NCI-H1694 (cell line): ENCODE results near the gene CTTNBP2.
A peak's percentile ranks its signal among the peaks of the same experiment; 100 is the strongest.
"Not testable (repeated sequence)": the region's sequence is repeated elsewhere in the genome, so short reads cannot be mapped to it uniquely, and the experiment has no call there.

Source experiments
- DNase-seq: peaks from one replicate; lab custom pipeline; 2025; lab: John Stamatoyannopoulos, UW

CTTNBP2 gene

DNA sequence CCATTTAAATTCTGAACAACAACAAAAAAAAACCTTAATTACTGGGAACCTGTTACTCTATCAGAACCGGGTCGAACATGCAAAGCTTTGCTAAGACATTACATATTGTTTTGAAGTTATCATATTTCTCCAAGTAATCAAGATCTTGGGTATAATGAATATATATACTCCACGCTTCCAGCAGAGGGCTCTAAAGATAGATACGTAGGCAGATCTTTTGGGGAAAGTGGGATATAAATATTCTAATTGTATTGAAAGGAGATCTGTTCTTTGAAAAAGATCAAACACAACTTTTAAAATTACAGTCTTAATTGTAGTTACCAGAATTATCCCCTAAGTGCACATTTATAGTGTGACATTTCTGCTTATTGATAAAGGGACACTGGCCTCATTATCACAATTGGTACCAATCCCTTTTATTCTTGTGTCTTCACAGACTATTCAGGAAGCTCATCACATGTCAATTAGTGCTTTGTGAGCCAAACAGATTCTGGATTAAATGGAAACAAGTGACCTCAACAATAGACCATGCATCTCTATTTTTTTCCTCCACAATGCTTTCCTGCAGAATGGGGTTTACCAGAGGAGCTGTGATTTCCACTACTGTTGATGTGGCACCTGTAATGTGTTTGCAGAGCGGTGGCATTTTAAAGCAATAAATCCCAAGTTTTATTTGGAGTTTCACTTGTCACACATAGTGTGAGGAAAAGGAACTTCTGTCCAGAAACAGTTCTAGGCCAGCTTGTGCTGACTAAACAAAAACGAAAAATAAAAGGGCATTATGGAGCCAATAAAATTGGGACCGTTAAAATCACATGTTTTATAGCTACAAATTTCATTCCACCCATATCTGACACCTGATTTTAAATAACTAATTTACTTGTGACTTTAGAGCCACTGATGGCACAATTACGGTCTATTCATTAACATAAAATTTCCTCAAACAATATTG is 122.4 kb downstream of the CTTNBP2 start:
- peak; percentile 37 for DNase-seq

DNA sequence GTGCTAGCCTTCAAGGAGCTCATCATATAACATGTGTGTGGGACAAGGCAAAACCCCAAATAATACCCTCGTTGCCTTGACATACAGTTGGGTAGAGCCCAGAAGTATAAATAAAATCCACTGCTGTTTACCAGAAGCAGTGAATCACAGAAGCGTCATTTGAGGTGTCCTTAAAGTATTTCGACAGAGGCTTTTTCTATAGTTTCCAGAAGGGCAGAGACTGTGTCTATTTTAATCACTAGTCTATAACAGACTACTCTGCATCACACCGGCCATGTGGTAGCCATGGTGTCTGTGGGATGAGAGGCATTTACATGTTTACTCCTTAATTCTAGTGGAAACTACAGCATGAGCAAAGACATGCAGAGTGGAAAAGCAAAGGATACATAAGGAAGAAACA is 131.3 kb downstream of the CTTNBP2 start:
- DNase-seq, result no peak

DNA sequence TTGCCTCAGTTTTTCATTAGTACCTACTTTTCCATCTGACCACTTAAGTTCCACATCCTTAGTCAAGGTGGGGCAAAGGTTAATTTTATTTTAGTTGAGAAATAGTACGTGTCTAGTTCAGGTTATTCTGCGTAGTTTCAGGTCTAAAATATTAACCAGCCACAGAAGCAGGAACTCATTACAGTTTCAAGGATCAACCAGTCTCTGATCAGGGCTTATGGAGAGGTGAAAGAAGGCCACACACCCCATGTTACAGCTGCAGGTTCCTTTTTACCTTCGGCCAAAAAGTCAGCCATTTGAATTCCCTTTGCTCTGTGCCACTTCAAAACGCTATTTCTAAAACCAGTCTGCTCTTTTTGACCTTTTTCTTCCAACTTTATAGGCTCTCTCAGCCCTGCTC is 134.2 kb downstream of the CTTNBP2 start:
- DNase-seq, result no peak

DNA sequence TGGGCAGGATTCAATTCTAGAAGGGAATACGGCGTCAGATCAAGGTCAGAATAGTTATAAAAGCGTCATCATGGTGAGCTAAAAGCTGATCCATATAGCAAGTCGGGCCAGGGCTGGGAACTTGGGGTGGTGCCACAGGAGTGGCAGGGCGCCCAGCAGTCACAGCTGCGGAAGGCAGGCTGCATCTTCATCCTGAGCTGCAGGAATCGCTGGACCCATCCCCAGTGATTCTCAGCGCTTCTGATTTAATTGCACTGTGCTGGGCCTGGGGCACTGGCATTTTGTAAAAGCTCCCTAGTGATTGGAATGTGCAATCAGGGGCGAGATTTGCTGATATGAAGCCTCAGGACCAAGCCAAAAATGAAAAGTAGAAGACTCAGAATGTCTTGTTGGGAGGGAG is 135.3 kb downstream of the CTTNBP2 start:
- DNase-seq, result no peak

DNA sequence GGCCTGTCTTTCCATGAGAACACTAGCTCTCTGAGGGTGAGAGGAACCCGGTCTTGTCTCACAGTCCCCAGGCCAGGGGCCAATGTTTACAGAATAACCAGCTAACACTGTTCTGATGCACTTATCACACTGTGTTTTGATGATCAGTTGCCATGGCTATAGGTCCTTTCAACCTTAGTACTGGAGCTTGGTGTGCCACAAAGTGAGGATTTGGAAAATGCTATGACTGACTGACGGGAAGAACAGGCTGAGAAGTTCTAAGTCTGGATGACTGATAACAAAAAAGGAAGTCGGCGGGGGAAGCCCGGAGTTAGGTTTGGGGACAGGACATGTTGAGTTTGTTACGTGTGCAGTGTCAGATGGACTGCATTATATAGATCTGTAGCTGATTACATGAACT is 141.8 kb downstream of the CTTNBP2 start:
- DNase-seq, result no peak

DNA sequence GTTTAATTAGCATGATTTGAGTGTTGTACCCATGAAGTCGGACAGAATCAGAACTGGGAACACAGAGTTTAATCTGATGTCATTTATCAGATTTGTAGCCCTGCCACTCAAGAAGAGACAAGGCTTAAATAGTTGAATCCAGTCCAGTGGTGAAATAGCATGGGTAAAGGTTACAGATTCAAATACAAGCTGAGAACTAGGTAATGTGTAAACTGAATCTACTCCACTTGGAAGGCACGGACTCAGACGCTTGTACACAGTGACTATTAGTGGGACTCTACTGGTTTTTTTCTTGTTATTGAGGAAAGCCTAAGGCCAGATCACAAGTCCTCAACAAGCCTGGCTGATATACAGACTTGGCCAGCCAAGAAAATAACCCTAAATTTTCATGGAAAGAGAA is 142.9 kb downstream of the CTTNBP2 start:
- no peak for DNase-seq

DNA sequence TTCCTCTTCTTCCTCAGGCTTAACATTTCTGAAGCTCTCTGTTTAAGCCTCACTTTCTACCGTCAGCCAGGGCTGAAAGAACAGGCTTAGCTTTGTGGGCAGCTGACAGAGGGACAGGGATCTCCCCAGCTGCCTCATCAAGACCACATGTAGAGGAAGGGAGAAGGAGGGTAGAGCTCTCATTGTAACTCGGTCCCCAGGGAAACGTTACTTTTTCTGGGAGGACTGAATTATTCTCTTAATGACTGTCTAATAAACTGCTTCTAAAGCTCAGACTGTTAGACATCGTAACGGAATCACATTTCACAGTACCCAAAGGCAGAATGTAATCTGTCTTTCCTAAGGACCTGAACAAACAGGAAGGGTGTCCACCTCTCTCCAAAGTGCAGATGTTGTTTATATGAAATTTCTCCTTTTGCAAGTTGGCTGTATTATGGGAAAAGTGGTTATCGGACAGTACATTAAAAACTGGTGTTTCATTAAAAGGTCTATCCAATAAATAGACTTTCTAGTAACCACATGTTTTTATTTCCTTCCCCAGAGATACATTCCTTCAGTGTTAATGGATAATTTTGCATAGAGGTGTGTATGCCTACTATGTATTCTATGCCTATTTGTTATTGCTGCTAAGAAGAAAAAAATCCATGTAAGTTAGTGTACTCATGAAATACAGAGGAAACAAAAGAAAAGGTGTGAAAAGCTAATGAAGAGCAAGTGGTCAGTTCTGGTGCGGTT is 144.2 kb downstream of the CTTNBP2 start:
- no peak for DNase-seq

DNA sequence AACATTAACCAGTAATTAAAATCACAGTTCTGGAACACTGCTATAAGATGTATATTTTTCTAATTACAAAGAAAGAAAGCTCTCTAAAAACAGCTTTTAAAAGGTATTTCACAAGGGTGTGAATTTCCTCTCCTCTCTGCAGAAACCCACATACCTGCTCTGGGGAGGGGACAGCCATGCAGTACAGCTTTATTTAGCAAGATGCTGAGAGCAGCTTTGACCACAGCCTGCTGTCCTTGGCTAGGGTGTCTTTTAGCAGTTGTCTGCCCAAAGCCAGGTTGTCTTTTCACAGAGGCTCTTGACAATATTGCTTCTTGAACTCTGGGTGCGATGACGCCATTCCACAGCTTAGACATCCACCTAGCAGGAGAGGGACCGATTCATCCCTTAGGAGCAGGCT is 148.3 kb downstream of the CTTNBP2 start:
- no peak for DNase-seq

DNA sequence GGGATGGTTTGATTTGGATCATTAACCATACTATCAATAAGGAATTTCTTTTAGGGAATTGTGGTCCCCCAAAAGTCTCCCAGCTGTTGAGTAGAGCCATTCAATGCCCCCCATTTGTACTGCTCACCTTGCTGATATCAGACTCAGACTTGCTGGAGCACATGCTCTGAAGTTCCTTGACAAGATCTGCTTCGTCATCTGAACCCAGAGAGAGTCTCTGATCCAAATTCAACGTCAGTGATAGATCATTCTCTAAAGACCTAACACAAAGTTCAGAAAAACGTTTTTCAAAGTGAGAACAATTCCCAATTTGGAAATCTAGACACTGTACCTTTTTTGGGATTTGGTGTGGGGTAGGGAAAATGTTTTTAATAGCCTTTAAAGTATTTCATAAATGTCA is 153.9 kb downstream of the CTTNBP2 start:
- DNase-seq, result no peak

DNA sequence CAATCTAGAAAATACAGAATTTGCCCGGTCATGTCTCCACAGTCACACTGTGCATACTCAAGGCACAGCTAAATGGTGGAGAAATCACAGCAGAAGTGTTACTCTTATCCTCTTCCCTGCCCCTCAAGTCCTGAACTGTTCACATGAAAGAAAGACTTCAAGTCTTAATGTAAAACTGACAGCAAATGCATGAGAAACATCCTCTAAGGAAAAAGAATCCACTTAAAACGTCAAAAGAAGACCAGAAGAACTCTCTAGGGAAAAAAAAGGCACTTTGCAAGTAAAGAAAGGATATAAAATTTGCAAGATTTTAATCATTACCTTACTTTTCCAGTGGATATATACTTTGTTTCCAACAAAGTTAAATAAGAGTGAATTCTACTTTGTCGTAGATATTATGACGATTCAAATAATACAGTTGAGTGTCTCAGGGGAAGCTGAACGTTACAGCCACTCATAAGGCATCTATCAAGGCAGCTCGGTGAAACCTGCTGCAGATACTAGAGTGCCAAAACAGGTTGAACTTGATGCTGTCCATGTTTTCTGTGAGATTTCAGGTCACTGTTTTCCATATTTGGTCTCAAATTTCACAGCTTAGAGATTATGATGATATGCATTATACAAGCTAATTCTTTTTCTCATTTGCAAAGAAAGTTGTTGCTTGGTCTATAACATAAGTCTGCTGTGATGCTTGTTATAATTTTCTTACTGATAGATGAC is 155.0 kb downstream of the CTTNBP2 start:
- no peak for DNase-seq

DNA sequence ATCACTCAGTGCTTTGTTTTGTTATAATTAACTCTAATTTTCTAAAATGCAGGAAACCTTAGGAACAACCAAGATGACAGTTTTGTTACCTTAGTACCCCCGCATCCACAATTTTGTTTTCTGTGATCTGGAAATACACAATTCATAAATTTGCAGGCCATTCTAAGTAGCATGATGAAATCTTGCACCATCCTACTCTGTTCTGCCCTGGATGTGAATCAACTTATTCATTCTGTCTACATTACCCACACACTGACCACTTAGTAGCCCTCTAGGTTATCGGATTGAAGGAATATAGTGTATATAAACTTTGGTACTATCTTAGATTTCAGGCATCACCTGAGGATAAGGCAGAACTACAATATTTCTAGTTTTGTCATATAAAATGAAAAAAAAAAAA is 155.9 kb downstream of the CTTNBP2 start:
- DNase-seq, result no peak

DNA sequence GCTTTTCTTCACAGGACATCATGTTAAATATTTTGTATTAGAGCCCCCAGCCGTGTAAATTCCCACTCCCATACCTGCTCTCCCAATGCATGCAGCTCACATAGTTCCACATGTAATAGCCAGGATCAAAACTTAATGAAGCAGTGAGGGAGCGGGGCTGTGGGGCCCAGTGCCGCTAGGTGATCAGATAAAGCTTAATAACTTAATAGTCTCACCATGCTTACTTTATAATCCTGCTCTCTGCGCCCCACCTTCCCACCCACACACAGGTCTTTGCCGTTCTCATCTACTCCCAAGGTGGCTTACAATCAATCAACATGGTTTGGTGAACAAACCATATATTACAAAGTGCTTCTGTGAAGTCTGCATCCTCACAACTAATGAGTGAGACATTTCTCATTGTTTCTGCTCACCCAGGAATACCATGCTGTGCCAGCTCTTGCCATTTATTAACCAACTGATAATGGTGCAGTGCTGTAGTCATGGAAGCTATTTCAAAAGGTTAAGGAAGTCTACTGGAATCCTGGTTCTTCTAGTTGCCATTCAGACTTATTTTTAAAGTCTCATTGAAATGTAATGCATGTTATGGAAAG is 156.4 kb downstream of the CTTNBP2 start:
- DNase-seq, result no peak

DNA sequence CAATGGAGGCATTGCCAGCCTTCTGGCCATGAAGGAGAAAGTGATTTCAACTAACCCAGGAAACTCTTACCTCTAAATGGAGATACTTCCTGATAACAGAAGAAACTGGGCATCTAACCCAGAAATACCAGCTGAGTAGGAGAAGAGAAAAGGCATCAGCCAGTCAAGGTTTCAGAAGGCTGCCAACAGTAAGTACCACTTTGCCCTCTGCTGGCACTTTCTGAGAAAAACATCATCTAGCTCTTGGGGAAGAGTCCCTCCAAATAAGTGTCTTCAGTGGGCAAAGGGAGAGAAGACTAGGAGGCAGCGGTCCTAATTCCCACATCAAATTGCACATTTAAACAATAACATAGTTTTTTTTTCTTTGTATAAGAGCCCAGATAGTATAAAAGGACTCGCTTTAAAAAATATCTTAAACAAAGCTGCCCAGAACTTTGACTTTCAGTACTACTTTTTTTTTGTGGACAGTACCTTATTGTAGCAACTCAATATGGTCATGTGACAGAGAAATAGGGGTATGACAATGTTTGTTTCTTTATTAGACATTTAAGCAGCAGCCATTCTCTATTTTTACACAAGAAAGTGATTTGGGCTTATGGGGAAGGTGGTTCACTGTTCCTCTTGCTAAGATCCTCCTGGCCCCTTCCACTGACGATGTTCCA is 157.3 kb downstream of the CTTNBP2 start:
- peak; percentile 64 for DNase-seq

DNA sequence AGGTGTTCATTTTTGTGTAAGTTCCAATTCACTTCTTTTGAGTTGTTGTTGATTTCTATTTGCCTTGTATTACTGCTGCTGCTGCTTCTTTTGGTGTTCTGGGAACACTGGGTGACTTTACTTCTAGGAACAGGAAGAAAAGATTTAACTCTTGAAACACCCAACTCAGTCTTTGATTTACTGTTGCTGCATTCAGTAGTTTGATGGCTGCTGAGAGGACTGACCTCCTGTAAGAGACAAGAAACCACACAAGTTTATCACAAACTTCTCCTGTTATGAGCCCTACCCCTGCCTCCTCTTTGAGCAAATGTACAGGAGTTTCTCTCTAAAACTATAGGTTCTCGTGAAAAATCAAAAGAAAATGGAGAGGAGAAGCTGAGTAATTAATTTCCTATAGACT is 161.7 kb downstream of the CTTNBP2 start:
- DNase-seq, result no peak

DNA sequence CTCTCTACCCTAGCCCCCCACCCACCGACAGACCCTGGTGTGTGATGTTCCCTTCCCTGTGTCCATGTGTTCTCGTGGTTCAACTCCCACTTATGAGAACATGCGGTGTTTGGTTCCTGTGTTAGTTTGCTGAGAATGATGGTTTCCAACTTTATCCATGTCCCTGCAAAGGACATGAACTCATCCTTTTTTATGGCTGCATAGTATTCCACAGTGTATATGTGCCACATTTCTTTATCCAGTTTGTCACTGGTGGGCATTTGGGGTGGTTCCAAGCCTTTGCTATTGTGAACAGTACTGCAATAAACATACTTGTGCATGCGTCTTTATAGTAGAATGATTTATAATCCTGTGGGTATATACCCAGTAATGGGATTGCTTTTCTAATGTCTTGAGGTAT is 165.1 kb downstream of the CTTNBP2 start:
- DNase-seq, result not testable (repeated sequence)

DNA sequence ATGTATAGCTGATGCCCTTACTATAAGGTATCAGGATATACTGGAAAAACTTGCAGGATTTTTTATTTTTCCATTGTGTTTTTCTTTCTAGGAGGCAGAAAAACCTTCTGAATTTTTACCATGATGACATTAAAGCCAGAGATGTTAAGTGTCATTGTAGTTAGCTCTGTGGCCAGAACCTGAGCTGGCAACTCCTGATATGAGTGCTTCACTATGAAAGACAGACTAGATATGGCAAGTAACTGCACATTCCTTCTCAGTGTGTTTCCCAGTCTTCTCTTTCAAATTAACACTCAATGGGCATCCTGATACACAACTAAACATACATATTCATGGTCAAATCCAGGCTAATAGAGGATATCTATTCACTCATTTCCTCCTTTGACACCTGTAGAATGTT is 166.2 kb downstream of the CTTNBP2 start:
- no peak for DNase-seq

DNA sequence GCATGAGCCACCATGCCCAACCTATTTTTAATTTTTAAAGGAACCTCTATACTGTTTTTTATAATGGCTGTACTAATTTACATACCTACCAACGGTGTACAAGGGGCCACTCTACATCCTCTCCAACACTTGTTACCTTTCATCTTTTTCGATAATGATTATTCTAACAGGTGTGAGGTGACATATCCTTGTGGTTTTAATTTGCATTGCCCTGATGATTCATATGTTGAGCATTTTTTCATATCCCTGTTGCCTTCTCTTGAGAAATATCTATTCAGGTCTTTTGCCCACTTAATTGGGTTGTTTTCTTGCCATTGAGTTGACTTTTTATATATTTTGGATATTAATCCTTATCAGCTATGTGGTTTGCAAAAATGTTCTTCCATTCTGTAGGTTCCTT is 167.0 kb downstream of the CTTNBP2 start:
- no peak for DNase-seq

DNA sequence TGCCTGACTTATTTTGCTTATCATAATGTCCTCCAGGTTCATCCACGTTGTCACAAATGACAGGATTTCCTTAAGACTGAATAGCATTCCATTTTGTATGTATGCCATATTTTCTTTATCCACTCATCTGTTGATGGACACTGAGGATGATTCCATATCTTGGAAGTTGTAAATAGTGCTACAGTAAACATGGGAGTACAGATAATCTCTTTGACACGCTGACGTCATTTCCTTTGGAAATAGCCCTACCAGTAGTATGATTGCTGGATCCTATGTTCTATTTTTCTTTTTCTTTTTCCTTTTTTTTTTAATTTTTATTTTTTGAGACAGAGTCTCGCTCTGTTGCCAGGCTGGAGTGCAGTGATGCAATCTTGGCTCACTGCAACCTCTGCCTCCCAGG is 167.6 kb downstream of the CTTNBP2 start:
- no peak for DNase-seq

DNA sequence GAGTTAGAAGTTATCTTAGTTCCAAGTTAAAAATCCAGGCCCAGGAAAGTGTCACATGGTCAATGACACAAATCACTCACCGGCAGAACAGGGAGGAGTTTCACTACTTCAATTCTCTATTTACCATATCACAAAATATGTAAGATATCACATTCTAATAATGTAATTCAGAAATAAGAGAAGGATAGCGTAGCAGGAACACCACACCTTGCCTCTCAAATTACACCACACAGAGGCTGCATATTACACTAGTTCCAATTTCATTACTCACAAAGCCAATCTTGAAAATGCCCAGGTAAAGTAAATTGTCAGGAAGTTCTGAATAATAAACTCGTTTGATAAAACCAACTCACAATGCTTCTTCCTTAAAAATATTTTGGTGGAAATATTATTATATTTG is 169.2 kb downstream of the CTTNBP2 start:
- DNase-seq, result no peak

DNA sequence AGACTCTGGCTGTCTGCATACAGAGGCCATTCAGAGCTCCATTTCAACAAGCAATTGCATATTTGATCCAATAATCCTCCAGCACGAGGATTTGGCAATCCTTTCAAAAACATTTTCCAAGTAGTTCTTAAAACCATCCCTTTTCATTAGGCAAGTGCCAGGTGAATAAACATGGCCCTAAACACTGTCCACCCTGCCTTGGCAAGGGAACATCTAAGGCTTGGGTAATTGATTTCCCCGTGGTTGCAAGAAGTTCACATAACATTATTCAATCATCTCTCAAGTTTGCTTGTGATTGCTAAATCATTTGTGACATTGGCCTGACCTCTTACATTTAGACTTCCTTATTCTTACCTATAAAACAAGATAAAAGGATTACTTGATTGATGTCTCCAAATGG is 175.2 kb downstream of the CTTNBP2 start:
- no peak for DNase-seq

DNA sequence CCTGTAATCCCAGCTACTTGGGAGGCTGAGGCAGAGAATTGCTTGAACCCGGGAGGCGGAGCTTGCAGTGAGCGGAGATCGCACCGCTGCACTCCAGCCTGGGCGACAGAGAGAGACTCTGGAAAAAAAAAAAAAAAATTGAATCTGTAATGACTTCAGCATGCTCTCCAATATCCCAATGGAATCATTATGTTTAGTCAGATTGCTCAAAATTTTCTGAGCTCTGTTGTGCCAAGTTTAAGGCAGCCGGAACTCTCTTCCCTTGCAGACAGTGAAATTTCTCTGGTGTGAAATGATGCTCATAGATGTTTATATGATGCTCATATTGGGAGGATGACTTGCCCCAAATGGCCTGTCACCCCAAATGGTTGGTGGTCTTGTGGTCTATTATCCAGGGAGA is 180.9 kb downstream of the CTTNBP2 start:
- no peak for DNase-seq

DNA sequence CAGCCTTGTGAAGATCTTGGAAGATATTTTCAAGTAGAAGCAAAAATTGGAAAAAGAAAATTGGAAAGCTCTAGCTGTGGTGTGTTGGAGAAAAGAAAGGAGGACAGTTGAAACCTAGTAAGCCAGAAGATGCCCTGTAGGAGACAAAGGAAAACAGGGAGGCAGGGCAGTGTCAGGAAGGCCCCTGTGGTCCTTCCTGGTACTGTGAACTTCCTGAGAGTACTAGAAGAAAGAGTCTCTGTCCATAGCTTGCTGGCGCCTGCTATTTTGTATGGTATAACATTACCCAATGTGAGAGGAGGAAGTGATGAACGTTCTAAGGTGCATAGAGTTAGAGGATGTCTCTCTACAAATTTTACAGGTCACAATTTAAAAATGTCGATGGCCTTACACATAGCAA is 183.1 kb downstream of the CTTNBP2 start:
- DNase-seq, result no peak
